GM18502 (cell line): ENCODE results near the gene SLC41A3.
"Not testable (repeated sequence)": the region's sequence is repeated elsewhere in the genome, so short reads cannot be mapped to it uniquely, and the experiment has no call there.

Experiments used
- ATAC-seq: cut with Tn5 transposase; IDR thresholded peaks from one replicate; pipeline ENCODE4 v1.9.1; 2021; ENCODE audit warnings: mild to moderate bottlenecking; ENCODE audit not compliant: unreplicated experiment, poor library complexity

SLC41A3 gene

DNA sequence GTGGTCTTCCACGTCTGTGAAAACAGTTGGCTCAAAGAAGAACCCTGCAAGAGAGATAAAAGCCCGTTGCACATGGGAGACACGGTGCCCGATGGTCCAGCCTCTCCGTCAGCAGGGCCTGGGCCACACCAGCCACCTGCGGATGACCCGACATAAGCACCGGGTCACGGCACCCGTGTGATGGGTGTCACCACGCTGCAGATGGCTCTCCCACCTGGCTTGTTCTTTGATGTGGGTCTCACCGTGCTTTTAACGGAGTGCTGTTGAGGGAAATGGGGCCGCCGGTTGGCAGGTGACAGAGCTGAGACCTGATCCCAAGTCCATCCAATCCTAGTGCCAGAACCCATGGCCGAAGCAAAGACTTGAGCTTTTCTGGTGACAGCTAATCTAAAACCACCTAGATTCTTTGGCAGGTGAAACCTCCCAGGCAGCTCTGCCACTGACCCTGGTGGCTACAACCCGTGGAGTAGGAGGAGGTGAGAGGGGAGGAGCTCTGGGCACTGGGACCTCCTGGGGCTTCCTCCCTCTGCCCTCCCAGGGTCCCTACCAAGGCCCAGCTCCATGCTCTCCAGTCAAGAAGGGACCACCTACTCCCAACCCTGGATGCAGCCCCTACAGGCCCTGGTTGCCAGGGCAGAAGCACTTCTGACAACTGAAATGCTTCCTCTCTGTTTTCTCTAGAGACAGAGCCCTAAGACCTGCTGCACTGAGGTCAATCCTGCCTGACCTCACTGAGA lies 23.4 kb upstream of the SLC41A3 start:
- no peak for ATAC-seq

DNA sequence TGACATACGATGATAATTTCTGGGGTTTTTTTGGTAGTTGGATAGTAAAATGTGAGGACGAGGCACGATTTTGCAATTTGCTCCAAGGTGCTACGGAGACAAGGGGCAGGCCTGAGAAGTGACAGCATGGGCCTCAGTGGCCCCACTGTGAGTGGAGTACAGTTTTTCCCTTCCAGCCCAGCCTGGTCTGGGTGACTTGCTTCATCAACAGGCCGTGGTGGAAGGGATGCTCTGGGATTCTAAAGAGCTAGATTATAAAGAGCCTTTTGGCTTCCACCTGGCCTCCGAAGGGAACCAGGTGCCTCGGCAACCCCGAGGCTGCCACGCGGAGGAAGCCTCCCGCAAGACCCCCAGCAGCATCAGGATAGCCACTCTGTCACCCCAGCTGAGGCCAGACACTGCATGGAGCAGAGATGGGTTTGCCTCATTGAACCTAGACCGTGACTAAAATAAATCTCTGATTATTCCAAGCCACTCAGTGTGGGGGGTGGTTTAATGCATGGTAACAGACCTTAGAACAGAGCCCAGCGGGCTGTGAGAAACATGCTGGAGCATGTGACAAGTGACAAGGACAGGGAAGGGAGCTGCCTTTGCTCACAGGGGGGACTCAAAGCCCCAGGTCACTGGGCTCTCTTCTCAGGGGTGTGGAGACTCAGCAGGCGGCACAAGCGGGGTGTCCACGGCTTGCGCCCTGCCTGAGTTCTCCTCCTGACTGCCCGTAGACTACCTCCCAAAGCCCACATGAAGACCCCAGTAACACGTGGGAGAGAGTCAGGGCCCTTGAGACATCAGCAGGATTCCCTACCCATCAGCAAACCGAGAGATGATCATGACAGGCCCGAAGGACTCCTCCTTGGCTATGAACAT lies 22.6 kb upstream of the SLC41A3 start:
- no peak for ATAC-seq

- no peak for ATAC-seq
These were observed 21.8 kb upstream of the SLC41A3 start for GRCh38 chr3:126105691-126106187.

GRCh38 chr3:126104742-126105605 lies 21.1 kb upstream of the SLC41A3 start:
- no peak for ATAC-seq

- no peak for ATAC-seq
These were observed 20.2 kb upstream of the SLC41A3 start for GRCh38 chr3:126104028-126104635.

DNA sequence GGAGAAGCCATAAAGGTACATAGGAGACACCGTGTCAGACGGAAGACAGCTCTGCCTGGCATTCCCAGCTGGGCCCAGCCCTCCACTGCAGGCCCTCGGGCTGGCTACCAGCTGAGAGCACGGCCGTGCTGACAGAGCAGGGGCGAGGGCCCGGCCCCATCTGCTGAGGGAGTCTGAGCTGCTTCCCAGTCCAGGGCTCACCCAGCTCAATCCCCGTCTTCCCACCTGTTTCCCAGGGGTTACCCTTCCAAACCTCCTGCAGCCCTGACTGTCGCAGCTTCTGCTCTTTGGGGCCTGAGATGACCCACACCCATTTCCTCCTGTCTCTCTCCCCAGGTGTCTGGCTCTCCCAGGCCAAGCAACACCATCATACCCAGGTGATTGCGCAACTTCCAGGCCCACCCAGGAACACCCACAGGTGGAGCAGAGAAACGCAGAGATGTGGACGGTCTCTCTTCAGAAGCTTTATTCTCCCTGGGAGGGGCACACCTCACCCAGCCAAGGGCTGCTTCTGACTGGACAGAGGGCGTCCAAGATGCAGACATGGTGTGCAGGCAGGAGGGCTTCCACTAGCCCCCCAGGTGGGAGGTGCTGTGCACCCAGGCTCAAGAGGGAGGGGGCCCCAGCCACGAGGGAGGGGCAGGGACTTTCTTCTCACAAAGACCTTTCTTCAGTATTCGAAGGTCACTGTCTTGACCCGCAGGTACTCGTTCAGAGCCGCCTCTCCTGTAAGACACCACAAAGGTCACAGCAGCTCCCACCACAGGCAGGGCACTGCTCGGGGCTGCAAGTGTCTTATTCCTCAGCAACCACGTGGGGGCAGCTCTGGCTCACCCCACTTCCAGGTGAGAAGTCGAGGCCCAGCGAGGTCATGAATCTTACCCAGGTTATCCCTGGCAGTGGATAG lies 19.4 kb upstream of the SLC41A3 start:
- ATAC-seq, result no peak

DNA sequence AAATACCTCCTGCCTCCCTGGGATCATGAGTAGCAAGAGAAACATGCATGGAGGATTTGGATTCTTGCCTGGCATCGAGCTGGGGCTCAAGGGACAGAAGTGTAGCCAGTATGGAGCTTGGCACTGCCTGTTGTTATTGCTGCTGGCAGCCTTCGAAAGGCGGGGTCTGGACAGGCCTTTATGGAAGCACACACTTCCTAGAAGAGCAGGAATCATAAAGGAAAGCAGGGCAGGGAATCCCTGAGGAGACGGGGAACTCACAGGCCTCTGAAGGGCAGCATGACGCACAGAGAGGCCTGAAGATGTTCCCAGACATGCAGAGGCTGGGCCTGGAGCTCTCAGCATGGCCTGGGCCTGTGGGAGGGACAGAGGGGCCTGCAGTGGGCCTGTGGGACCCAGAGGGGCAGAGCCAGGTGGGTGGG lies 18.6 kb upstream of the SLC41A3 start:
- no peak for ATAC-seq

- no peak for ATAC-seq
These were observed 18.1 kb upstream of the SLC41A3 start for GRCh38 chr3:126102011-126102410.

DNA sequence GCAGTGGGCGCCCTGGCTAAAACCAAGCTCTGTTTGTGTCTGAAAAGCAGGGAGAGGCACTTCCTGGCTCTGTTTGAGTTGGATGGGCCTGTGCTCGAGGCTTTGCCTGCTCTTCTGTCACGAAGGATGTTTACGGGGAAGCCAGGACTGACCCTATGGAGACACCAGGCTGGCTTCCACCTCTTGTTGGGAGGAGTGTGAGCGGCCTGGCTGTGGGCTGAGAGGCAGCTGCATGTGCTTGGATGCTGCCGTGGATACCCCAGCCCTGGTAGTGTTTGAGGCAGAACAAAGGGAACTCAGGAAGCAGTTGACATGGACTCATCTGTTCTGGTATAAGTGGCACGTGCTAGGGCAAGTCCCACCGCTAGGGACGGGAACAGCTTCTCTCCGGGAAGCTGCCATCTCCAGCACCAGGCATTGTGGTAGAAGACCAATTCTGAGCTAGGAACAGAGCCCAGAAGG lies 17.6 kb upstream of the SLC41A3 start:
- ATAC-seq, result no peak

DNA sequence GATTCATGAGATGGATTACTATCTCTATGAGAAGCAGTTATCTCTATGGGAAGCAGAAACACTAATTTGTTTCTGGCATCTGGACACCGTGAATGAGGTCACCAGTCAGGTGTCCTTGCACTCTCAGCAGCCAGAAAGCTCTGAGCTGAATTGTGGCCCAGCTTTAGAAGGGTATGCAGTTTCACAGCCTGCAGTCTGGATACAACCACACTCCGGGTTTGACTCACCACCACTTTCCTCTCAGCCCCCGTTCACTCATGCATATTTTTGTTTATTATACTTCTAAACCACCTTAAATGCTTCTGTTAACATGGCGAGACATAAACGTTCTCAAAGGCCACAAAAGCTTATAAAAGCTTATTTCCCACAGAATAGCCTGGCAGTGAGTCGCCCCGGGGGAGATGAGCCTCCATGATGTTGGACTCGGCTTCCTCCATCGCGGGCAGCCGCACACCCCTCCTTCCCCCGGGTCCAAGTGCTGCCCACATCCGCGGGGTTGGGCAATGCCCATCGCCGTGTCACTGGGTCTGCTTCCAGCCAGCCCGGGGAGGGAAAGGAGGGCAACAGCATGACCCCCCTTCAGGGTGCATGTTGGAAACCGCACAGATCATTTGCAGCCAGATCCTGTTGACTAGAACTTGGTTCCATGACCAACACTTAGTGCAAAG lies 16.8 kb upstream of the SLC41A3 start:
- no peak for ATAC-seq

- no peak for ATAC-seq
These were observed 16.3 kb upstream of the SLC41A3 start for GRCh38 chr3:126100269-126100633.

- ATAC-seq, result no peak
These were observed 14.5 kb upstream of the SLC41A3 start for GRCh38 chr3:126098391-126098858.

DNA sequence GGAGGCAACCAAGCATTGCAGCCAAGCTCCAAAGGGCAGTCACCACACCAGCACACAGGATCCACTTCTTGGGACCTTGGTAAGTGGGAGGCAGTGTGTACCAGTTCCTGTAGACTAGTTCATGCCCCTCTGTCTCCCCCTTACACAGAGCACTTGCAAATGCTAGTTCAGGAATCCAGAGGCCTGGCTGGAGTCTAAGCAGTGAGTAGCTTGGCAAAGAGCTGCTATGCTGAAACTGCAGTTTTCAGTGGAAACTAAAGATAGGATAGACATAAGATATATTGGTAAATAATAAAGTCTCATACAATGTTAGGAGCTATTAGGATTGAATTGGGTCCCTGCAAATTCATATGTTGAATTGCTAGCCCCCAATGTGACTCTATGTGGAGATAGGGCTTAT lies 13.9 kb upstream of the SLC41A3 start:
- no peak for ATAC-seq

GRCh38 chr3:126096274-126096673 lies 12.3 kb upstream of the SLC41A3 start:
- ATAC-seq, result not testable (repeated sequence)

GRCh38 chr3:126092128-126092527 lies 8.2 kb upstream of the SLC41A3 start:
- not testable (repeated sequence) for ATAC-seq

- no peak for ATAC-seq
These were observed 3.7 kb upstream of the SLC41A3 start for GRCh38 chr3:126087552-126088175.

DNA sequence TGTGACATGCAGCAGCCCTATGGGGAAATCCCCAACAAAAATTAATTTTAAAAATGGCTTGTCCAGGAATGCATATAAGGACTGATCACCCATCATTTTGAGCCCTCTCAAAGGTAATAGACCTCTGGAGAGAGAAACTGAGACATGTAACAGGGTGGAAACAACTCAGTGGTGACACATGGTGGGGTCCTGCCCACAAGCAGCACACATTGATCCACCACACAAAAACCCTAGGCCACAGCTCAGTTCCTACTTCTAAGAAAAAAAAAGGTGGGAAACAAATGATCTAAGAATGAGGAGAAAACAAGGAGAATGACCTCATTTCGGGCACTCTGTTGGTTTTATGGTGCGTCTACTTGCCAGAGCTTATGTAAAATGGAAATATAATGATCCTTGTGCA lies 1.9 kb upstream of the SLC41A3 start:
- no peak for ATAC-seq

DNA sequence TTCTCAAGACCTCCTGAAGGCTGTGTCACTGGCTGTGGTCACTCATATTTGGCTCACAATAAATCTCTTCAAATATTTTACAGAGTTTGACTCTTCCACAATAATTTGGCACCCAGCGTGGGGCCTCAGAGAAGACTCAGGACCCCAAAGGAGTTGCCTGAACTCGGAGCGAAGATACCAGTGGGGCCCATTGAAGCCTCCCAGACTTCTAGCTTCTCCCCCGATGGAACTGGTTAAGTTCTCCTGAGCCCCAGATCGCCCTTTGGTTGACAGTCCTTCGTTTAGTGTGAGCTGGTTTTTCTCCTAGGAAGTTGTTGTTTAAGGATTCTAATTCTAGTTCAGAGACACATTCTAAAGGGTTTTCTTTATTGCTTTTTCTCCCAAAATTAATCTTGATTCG lies 1.4 kb upstream of the SLC41A3 start:
- no peak for ATAC-seq
